Measurements from ENCODE around the gene THSD7A. TPM values are rescaled to one million over a fixed set of nuclear protein-coding genes. Genes with fewer than 3 reads are reported as not detected.

THSD7A gene
- total RNA-seq, 1 donor from 2014 or later: 0.28 TPM

- Histone ChIP-seq H3K79me2 (ENCODE audit: low read depth) (no peaks in the 10 kb centered on the region), H3K4me3 (no peak overlapping the region), H3K36me3 (no peaks in the 10 kb centered on the region), H3K4me1 (peaks cover 5% of the 10 kb centered on the region), H3K9me3 (ENCODE audit: low read depth) (no peaks in the 10 kb centered on the region), H4K20me1 (ENCODE audit: low read depth) (no peaks in the 10 kb centered on the region), H3K27ac (no peak overlapping the region), H3F3A (ENCODE audit: low read depth) (no peaks in the 10 kb centered on the region), H3K27me3 (no peaks in the 10 kb centered on the region), H2AFZ (replicated peaks) (peak overlapping the region; percentile 95), H3K9ac (no peak overlapping the region), H3K4me2 (no peak overlapping the region)
- DNase-seq (ENCODE audit: low spot score): peak; percentile 83
- Mint-ChIP-seq H3K4me3 (no peak overlapping the region), H3K9me3 (peaks cover 4% of the 10 kb centered on the region), H3K27me3 (ENCODE audit: insufficient read depth, low read depth) (no peaks in the 10 kb centered on the region), H3K36me3 (no peaks in the 10 kb centered on the region), H3K27ac (no peak overlapping the region), H3K4me1 (no peaks in the 10 kb centered on the region)
- TF ChIP-seq CTCF (IDR thresholded peaks at IDR 0.05) (peak; percentile 69), EZH2phosphoT487 (IDR thresholded peaks at IDR 0.05) (no peak), EZH2 (IDR thresholded peaks at IDR 0.05) (no peak)
These were observed 274.4 kb downstream of the THSD7A start for GRCh38 chr7:11557627-11558026.

GRCh38 chr7:11552676-11553296 lies 279.2 kb downstream of the THSD7A start:
- H3K4me1 ChIP-seq: peaks cover 5% of the 10 kb centered on the region
- Mint-ChIP-seq H3K36me3 (peaks cover 1% of the 10 kb centered on the region), H3K27me3 (ENCODE audit: insufficient read depth, low read depth) (no peaks in the 10 kb centered on the region), H3K9me3 (peaks cover 2% of the 10 kb centered on the region), H3K27ac (no peak overlapping the region), H3K4me1 (no peaks in the 10 kb centered on the region), H3K4me3 (no peak overlapping the region)
- H3K27me3 ChIP-seq: no peaks in the 10 kb centered on the region
- no peak overlapping the region for H2AFZ ChIP-seq (replicated peaks)
- no peak for TF ChIP-seq EZH2 (IDR thresholded peaks at IDR 0.05)
- no peak for TF ChIP-seq CTCF (IDR thresholded peaks at IDR 0.05)
- no peak for TF ChIP-seq EZH2phosphoT487 (IDR thresholded peaks at IDR 0.05)
- H3K79me2 ChIP-seq (ENCODE audit: low read depth): no peaks in the 10 kb centered on the region
- H3K9ac ChIP-seq: no peak overlapping the region
- no peak overlapping the region for H3K27ac ChIP-seq
- DNase-seq (ENCODE audit: low spot score): no peak
- H3K4me2 ChIP-seq: no peak overlapping the region
- no peaks in the 10 kb centered on the region for H3F3A ChIP-seq (ENCODE audit: low read depth)
- no peaks in the 10 kb centered on the region for H4K20me1 ChIP-seq (ENCODE audit: low read depth)
- H3K4me3 ChIP-seq: no peak overlapping the region
- no peaks in the 10 kb centered on the region for H3K36me3 ChIP-seq
- no peaks in the 10 kb centered on the region for H3K9me3 ChIP-seq (ENCODE audit: low read depth)

GRCh38 chr7:11551470-11551869 lies 280.5 kb downstream of the THSD7A start:
- Histone ChIP-seq H3K4me3 (no peak overlapping the region), H2AFZ (replicated peaks) (no peak overlapping the region), H3K27me3 (no peaks in the 10 kb centered on the region), H3K9me3 (ENCODE audit: low read depth) (no peaks in the 10 kb centered on the region), H4K20me1 (ENCODE audit: low read depth) (no peaks in the 10 kb centered on the region), H3K9ac (no peak overlapping the region), H3K79me2 (ENCODE audit: low read depth) (no peaks in the 10 kb centered on the region), H3K36me3 (no peaks in the 10 kb centered on the region), H3K4me2 (no peak overlapping the region), H3F3A (ENCODE audit: low read depth) (no peaks in the 10 kb centered on the region), H3K4me1 (no peaks in the 10 kb centered on the region), H3K27ac (no peak overlapping the region)
- H3K4me1 Mint-ChIP-seq: no peaks in the 10 kb centered on the region
- no peaks in the 10 kb centered on the region for H3K27me3 Mint-ChIP-seq (ENCODE audit: insufficient read depth, low read depth)
- peaks cover 1% of the 10 kb centered on the region for H3K9me3 Mint-ChIP-seq
- no peak overlapping the region for H3K4me3 Mint-ChIP-seq
- H3K27ac Mint-ChIP-seq: no peak overlapping the region
- DNase-seq (ENCODE audit: low spot score): no peak
- H3K36me3 Mint-ChIP-seq: peaks cover 1% of the 10 kb centered on the region
- TF ChIP-seq EZH2phosphoT487 (IDR thresholded peaks at IDR 0.05) (no peak), EZH2 (IDR thresholded peaks at IDR 0.05) (no peak), CTCF (IDR thresholded peaks at IDR 0.05) (no peak)

All from neural progenitor cell (in vitro differentiated cells).